Fibroblast of skin of left quadriceps (primary cell): Measurements from ENCODE around the gene RBMS2.

Experiments
- DNase-seq, 2 experiments: peaks; one replicate each; pipeline ENCODE4 v3.0.0-alpha.2; 2013; ENCODE audit warnings: low read depth in 2 of 2

Gene RBMS2

GRCh38 chr12:56630180-56630632 lies 108.6 kb downstream of the RBMS2 start, which contains the start of gene BAZ2A:
BAZ2A (minus strand) TSS chr12:56630326; CDS start chr12:56617530, 12,796 bp downstream.
- DNase-seq = peak; percentile 52 to 56

- DNase-seq = no peak
Observed at GRCh38 chr12:56631790-56632700, 110.4 kb downstream of the RBMS2 start.

- DNase-seq = no peak
Observed at GRCh38 chr12:56632701-56633467, 111.3 kb downstream of the RBMS2 start.

GRCh38 chr12:56633468-56634241 lies 112.0 kb downstream of the RBMS2 start:
- no peak for DNase-seq

- DNase-seq = no peak
Observed at GRCh38 chr12:56634242-56634836, 112.7 kb downstream of the RBMS2 start.

- peak; percentile 63 to 64 for DNase-seq
Observed at GRCh38 chr12:56634837-56635791, 113.5 kb downstream of the RBMS2 start.

- peak; percentile 55 to 64 for DNase-seq
Observed at GRCh38 chr12:56635806-56636674, 114.4 kb downstream of the RBMS2 start.

- peak; percentile 100 for DNase-seq
Observed at GRCh38 chr12:56636675-56637540, 115.3 kb downstream of the RBMS2 start.

- DNase-seq = no peak
Observed at GRCh38 chr12:56637621-56638020, 116.0 kb downstream of the RBMS2 start.

- DNase-seq = no peak
Observed at GRCh38 chr12:56641219-56641618, 119.6 kb downstream of the RBMS2 start.

GRCh38 chr12:56644654-56645053 lies 123.0 kb downstream of the RBMS2 start:
- DNase-seq = no peak

- no peak for DNase-seq
Observed at GRCh38 chr12:56645201-56645716, 123.6 kb downstream of the RBMS2 start.
